K562 (cell line): ENCODE measurements around the gene RHEX. TPM values are rescaled to one million over a fixed set of nuclear protein-coding genes. Genes with fewer than 3 reads are reported as not detected.

Experiments used
- ATF7 ChIP-seq: fragments of 450-650 bp; IDR thresholded peaks from 2 replicates; pipeline ENCODE4 v1.7.1; 2014; ENCODE audit warnings: mild to moderate bottlenecking, moderate library complexity
- CBFB ChIP-seq: sonication (generic); formaldehyde crosslinking; IDR thresholded peaks from 2 replicates; pipeline ENCODE4 v1.4.0; 2020; ENCODE audit warnings: mild to moderate bottlenecking, missing genetic modification reagents
- CBX2 ChIP-seq: fragments of 200-600 bp; sonication (generic); IDR thresholded peaks from one replicate; pipeline ENCODE4 v1.6.1; 2012; ENCODE audit warnings: mild to moderate bottlenecking, low read length, inconsistent platforms; ENCODE audit not compliant: insufficient read depth, poor library complexity, severe bottlenecking
- CTCF ChIP-seq, 3 experiments: IDR thresholded peaks in 2 of 3; conservative IDR thresholded peaks in 1 of 3; 2 replicates each; pipeline ENCODE4 v1.5.1; 2011 to 2012; ENCODE audit warnings: low read length in 3 of 3, mild to moderate bottlenecking in 3 of 3, control low read depth in 2 of 3, improper control_type of control experiment in 1 of 3, inconsistent platforms in 1 of 3, low read depth in 1 of 3, mixed read lengths in 1 of 3, moderate library complexity in 1 of 3; ENCODE audit not compliant: insufficient read depth in 2 of 3
- DACH1 ChIP-seq: fragments of 450-650 bp; IDR thresholded peaks from 2 replicates; pipeline ENCODE4 v1.6.1; 2018; ENCODE audit not compliant: partially characterized antibody
- E4F1 ChIP-seq: fragments of 250-450 bp; sonication (Bioruptor Pico); IDR thresholded peaks from 2 replicates; pipeline ENCODE4 v1.5.0; 2021; ENCODE audit warnings: mild to moderate bottlenecking, borderline replicate concordance
- ELF4 ChIP-seq: fragments of 450-650 bp; formaldehyde crosslinking; IDR thresholded peaks from 2 replicates; pipeline ENCODE4 v1.4.0; 2022; ENCODE audit warnings: missing genetic modification characterization
- MCM2 ChIP-seq: fragments of 450-650 bp; IDR thresholded peaks from 2 replicates; pipeline ENCODE4 v1.6.1; 2017; ENCODE audit warnings: low read depth, mild to moderate bottlenecking
- POU5F1 ChIP-seq: fragments of 150-350 bp; IDR thresholded peaks from 2 replicates; pipeline ENCODE4 v1.6.1; 2014; ENCODE audit warnings: borderline replicate concordance, low read length, low read depth, mild to moderate bottlenecking; ENCODE audit not compliant: partially characterized antibody
- SIRT6 ChIP-seq: IDR thresholded peaks from one replicate; pipeline ENCODE4 v1.6.1; 2012; ENCODE audit warnings: low read depth, mild to moderate bottlenecking, control low read depth, inconsistent platforms, low read length, moderate library complexity
- SPI1 ChIP-seq: IDR thresholded peaks from 2 replicates; pipeline ENCODE4 v1.6.1; 2011; ENCODE audit warnings: low read depth, low read length, control low read depth, borderline replicate concordance
- STAT5B ChIP-seq: fragments of 250-450 bp; sonication (Bioruptor Pico); IDR thresholded peaks from 2 replicates; pipeline ENCODE4 v1.8.0; 2021; ENCODE audit warnings: mild to moderate bottlenecking, inconsistent platforms
- TAF7 ChIP-seq: fragments of 450-650 bp; IDR thresholded peaks from 2 replicates; pipeline ENCODE4 v1.6.1; 2016; ENCODE audit warnings: missing genetic modification characterization, missing compliant biosample characterization
- TEAD4 ChIP-seq, 2 experiments: sonication (generic) in 1 of 2; formaldehyde crosslinking in 1 of 2; IDR thresholded peaks; 2 replicates each; pipeline versions ENCODE4 v1.6.1 to v1.8.0; 2012 to 2022; ENCODE audit warnings: borderline replicate concordance in 1 of 2, inconsistent platforms in 1 of 2, low read length in 1 of 2, mild to moderate bottlenecking in 1 of 2, missing genetic modification reagents in 1 of 2
- U2AF2 ChIP-seq: fragments of 200-400 bp; formaldehyde crosslinking; optimal IDR thresholded peaks from 2 replicates; pipeline ENCODE3; 2017; ENCODE audit warnings: low read depth, mild to moderate bottlenecking, low read length
- ZNF133 ChIP-seq: fragments of 250-450 bp; sonication (Bioruptor Pico); IDR thresholded peaks from 2 replicates; pipeline ENCODE4 v1.4.0; 2020; ENCODE audit warnings: mild to moderate bottlenecking
- polyA plus RNA-seq, 8 experiments: library from polyadenylated mRNA; depleted of rRNA in 4 of 8; stranded (reverse) in 5 of 8; unstranded in 3 of 8; fragments of >200 nt; fragmentation: Nextera tagmentation in 2 of 8; fragmentation: Illumina TruSeq in 1 of 8; extraction: Ambion mirVana in 2 of 8; extraction: Trizol in 1 of 8; gene quantifications; 2 replicates each; pipeline versions ENCODE4 v1.2.1 to v1.2.3, GENCODE V29; 2011 to 2014; ENCODE audit warnings: inconsistent platforms in 1 of 8, missing spikeins in 1 of 8
- total RNA-seq, 7 experiments: library from RNA; depleted of rRNA in 6 of 7; stranded (reverse); fragments of >200 nt in 6 of 7; fragmentation: Illumina TruSeq in 2 of 7; extraction: Trizol in 2 of 7; gene quantifications; 2 replicates each; pipeline versions ENCODE4 v1.2.1 to v1.2.3, GENCODE V29; 2011 to 2021; ENCODE audit warnings: low replicate concordance in 1 of 7
- TF ChIP-seq, protein P1 (sequence below): fragments of 450-650 bp; formaldehyde crosslinking; conservative IDR thresholded peaks from 2 replicates; pipeline ENCODE4 v1.4.0; 2022; ENCODE audit warnings: mild to moderate bottlenecking, missing genetic modification characterization
- TF ChIP-seq, protein P2 (sequence below): fragments of 450-650 bp; IDR thresholded peaks from 2 replicates; pipeline ENCODE4 v1.6.1; 2016; ENCODE audit warnings: antibody characterized with exemption
- TF ChIP-seq, protein P3 (sequence below): fragments of 450-650 bp; conservative IDR thresholded peaks from 2 replicates; pipeline ENCODE4 v1.6.1; 2016; ENCODE audit warnings: missing genetic modification characterization, low read depth, mild to moderate bottlenecking, missing compliant biosample characterization, moderate library complexity

RHEX gene
- total and polyA plus RNA-seq, 9 of the 15 experiments (the other 6 are each of a cell fraction or from before 2014, with no cell fraction given): not detected

DNA sequence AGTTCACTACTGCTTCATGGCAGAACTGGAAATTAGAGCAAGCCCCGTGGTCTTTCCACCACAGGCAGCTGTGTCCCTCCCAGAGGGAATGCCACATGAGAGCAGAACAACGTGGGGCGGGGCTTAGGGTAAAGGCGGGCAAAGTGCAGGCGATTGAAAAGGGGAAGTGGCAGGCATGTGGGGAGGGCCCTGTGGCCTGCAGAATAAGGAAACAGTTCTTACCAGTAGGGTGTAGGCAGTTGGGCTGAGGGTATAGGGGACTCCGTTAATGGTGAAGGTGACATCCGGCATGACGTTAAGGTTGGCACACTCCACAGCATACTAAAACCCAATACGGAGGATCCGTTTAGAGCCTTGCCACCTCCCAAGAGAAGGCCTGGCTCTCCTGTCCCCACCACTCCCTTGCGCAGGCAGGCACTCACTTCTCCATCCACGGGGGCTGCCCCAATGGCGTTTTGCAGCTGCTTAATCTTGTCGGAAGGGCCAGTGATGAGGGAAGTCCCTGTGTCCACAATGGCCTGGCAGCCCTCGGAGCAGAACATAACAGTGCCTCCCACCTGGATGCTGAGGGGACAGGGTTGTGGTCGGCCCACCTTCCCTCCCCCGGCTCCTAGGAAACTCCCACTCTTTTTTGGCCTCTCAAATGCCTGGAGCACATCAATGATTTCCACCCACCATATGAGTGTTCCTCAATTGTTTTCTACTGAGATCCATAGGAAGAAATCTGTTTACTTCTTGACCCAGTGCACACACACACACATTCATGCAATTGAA lies 40.7 kb upstream of the RHEX start (continued):
- TF ChIP-seq E4F1 (CRISPR knock-in tag) (no peak), MCM2 (no peak), SPI1 (peak; percentile 100), TAF7 (tag) (no peak), U2AF2 (no peak), CBX2 (no peak), CBFB (CRISPR knock-in tag) (no peak), CTCF (IDR thresholded peaks at IDR 0.05 in 2 of 3, conservative IDR thresholded peaks at IDR 0.05 in 1 of 3; ENCODE audit: insufficient read depth in 2 of 3, low read depth in 1 of 3, low read length in 3 of 3) (peak in 1 of 3 experiments; percentile 7; a peak in 1 of 6 replicates), ATF7 (no peak), STAT5B (CRISPR knock-in tag) (no peak), ELF4 (CRISPR knock-in tag) (peak; percentile 79; the same call in 1 of the 2 replicates), SIRT6 (no peak), DACH1 (no peak), POU5F1 (no peak), ZNF133 (CRISPR knock-in tag) (no peak), TEAD4 (IDR thresholded peaks at IDR 0.05; ENCODE audit: low read length) (peak; percentile 13; the same call in 1 of the 2 replicates), TEAD4 (CRISPR knock-in tag; IDR thresholded peaks at IDR 0.05; ENCODE audit: borderline replicate concordance) (no peak; the same call in 1 of the 2 replicates)
- TF ChIP-seq, protein P1, sequence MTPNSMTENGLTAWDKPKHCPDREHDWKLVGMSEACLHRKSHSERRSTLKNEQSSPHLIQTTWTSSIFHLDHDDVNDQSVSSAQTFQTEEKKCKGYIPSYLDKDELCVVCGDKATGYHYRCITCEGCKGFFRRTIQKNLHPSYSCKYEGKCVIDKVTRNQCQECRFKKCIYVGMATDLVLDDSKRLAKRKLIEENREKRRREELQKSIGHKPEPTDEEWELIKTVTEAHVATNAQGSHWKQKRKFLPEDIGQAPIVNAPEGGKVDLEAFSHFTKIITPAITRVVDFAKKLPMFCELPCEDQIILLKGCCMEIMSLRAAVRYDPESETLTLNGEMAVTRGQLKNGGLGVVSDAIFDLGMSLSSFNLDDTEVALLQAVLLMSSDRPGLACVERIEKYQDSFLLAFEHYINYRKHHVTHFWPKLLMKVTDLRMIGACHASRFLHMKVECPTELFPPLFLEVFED (CRISPR knock-in tag): no peak
- TF ChIP-seq, protein P2, sequence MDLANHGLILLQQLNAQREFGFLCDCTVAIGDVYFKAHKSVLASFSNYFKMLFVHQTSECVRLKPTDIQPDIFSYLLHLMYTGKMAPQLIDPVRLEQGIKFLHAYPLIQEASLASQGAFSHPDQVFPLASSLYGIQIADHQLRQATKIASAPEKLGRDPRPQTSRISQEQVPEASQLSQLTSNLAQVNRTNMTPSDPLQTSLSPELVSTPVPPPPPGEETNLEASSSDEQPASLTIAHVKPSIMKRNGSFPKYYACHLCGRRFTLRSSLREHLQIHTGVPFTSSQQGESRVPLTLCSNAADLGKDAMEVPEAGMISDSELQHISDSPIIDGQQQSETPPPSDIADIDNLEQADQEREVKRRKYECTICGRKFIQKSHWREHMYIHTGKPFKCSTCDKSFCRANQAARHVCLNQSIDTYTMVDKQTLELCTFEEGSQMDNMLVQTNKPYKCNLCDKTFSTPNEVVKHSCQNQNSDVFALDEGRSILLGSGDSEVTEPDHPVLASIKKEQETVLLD: no peak
- TF ChIP-seq, protein P3, sequence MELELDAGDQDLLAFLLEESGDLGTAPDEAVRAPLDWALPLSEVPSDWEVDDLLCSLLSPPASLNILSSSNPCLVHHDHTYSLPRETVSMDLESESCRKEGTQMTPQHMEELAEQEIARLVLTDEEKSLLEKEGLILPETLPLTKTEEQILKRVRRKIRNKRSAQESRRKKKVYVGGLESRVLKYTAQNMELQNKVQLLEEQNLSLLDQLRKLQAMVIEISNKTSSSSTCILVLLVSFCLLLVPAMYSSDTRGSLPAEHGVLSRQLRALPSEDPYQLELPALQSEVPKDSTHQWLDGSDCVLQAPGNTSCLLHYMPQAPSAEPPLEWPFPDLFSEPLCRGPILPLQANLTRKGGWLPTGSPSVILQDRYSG (tag): no peak
